GM21390 (cell line): Measurements from ENCODE around the gene INAVA.
A peak's percentile ranks its signal among the peaks of the same experiment; 100 is the strongest.
"Not testable (repeated sequence)": the region's sequence is repeated elsewhere in the genome, so short reads cannot be mapped to it uniquely, and the experiment has no call there.

ENCODE experiments used
- ATAC-seq: cut with Tn5 transposase; IDR thresholded peaks from one replicate; pipeline ENCODE4 v1.9.1; 2021; ENCODE audit not compliant: unreplicated experiment

Gene INAVA

GRCh38 chr1:200896531-200897196, 2.0 kb downstream of the INAVA start:
- ATAC-seq: no peak

- ATAC-seq: no peak
These were observed 2.6 kb downstream of the INAVA start for GRCh38 chr1:200897259-200897658.

GRCh38 chr1:200899015-200899386, 4.3 kb downstream of the INAVA start:
- ATAC-seq: no peak

- no peak for ATAC-seq
These were observed 4.8 kb downstream of the INAVA start for GRCh38 chr1:200899451-200899915.

- no peak for ATAC-seq
These were observed 5.5 kb downstream of the INAVA start for GRCh38 chr1:200899954-200900867.

- no peak for ATAC-seq
These were observed 6.2 kb downstream of the INAVA start for GRCh38 chr1:200900877-200901276.

- ATAC-seq: no peak
These were observed 6.7 kb downstream of the INAVA start for GRCh38 chr1:200901350-200901749.

GRCh38 chr1:200901796-200902444, 7.2 kb downstream of the INAVA start:
- no peak for ATAC-seq

GRCh38 chr1:200903793-200904192, 9.1 kb downstream of the INAVA start:
- no peak for ATAC-seq

- no peak for ATAC-seq
These were observed 10.1 kb downstream of the INAVA start for GRCh38 chr1:200904772-200905171.

- peak; percentile 50 for ATAC-seq
These were observed 10.8 kb downstream of the INAVA start for GRCh38 chr1:200905411-200906052.

- no peak for ATAC-seq
These were observed 11.8 kb downstream of the INAVA start for GRCh38 chr1:200906491-200906890.

GRCh38 chr1:200907611-200908097, 13.0 kb downstream of the INAVA start:
- peak; percentile 70 for ATAC-seq

- ATAC-seq: no peak
These were observed 13.6 kb downstream of the INAVA start for GRCh38 chr1:200908191-200908868.

- no peak for ATAC-seq
These were observed 14.4 kb downstream of the INAVA start for GRCh38 chr1:200909071-200909470.

- ATAC-seq: no peak
These were observed 15.1 kb downstream of the INAVA start for GRCh38 chr1:200909757-200910239.

- ATAC-seq: no peak
These were observed 16.7 kb downstream of the INAVA start for GRCh38 chr1:200911361-200911760.

- ATAC-seq: not testable (repeated sequence)
These were observed 17.2 kb downstream of the INAVA start for GRCh38 chr1:200911936-200912335.

- no peak for ATAC-seq
These were observed 18.2 kb downstream of the INAVA start for GRCh38 chr1:200912737-200913407.

GRCh38 chr1:200916152-200916551, 21.5 kb downstream of the INAVA start:
- no peak for ATAC-seq
